Endothelial cell (in vitro differentiated cells): ENCODE data around the gene ARHGAP8. TPM values are rescaled to one million over a fixed set of nuclear protein-coding genes. Genes with fewer than 3 reads are reported as not detected.

ENCODE experiments used
- DNase-seq: peaks from one replicate; pipeline ENCODE4 v3.0.0; 2021; ENCODE audit warnings: low spot score
- H3K27ac Mint-ChIP-seq: one replicate; pipeline ENCODE4 v1.8.0; 2021; ENCODE audit warnings: mixed read lengths, inconsistent platforms; ENCODE audit not compliant: unreplicated experiment
- H3K27me3 Mint-ChIP-seq: one replicate; pipeline ENCODE4 v1.8.0; 2021; ENCODE audit warnings: mild to moderate bottlenecking, moderate library complexity, mixed read lengths, inconsistent platforms; ENCODE audit not compliant: unreplicated experiment
- H3K36me3 Mint-ChIP-seq: one replicate; pipeline ENCODE4 v1.8.0; 2021; ENCODE audit warnings: mild to moderate bottlenecking, low read depth, mixed read lengths, inconsistent platforms; ENCODE audit not compliant: unreplicated experiment
- H3K4me1 Mint-ChIP-seq: one replicate; pipeline ENCODE4 v1.8.0; 2021; ENCODE audit warnings: mild to moderate bottlenecking, mixed read lengths, inconsistent platforms; ENCODE audit not compliant: unreplicated experiment
- H3K4me3 Mint-ChIP-seq: one replicate; pipeline ENCODE4 v1.8.0; 2021; ENCODE audit warnings: mild to moderate bottlenecking, mixed read lengths, inconsistent platforms; ENCODE audit not compliant: unreplicated experiment
- H3K9me3 Mint-ChIP-seq: one replicate; pipeline ENCODE4 v1.8.0; 2021; ENCODE audit warnings: mixed read lengths, inconsistent platforms; ENCODE audit not compliant: unreplicated experiment
- total RNA-seq: library from RNA; stranded (reverse); fragmentation: NEBNext Ultra II Directional; extraction: Animal tissue kit (Norgen Biotek cat#: 25700); gene quantifications from one replicate; pipeline ENCODE4 v1.2.1, GENCODE V29; 2021; ENCODE audit not compliant: unreplicated experiment
- TF ChIP-seq, protein P1 (sequence below): fragments of 200-600 bp; sonication (generic); IDR thresholded peaks from one replicate; pipeline ENCODE4 v1.5.0; 2021; ENCODE audit warnings: antibody characterized with exemption; ENCODE audit not compliant: unreplicated experiment

The ARHGAP8 gene
- total RNA-seq, 1 donor from 2014 or later = 0.80 TPM

DNA sequence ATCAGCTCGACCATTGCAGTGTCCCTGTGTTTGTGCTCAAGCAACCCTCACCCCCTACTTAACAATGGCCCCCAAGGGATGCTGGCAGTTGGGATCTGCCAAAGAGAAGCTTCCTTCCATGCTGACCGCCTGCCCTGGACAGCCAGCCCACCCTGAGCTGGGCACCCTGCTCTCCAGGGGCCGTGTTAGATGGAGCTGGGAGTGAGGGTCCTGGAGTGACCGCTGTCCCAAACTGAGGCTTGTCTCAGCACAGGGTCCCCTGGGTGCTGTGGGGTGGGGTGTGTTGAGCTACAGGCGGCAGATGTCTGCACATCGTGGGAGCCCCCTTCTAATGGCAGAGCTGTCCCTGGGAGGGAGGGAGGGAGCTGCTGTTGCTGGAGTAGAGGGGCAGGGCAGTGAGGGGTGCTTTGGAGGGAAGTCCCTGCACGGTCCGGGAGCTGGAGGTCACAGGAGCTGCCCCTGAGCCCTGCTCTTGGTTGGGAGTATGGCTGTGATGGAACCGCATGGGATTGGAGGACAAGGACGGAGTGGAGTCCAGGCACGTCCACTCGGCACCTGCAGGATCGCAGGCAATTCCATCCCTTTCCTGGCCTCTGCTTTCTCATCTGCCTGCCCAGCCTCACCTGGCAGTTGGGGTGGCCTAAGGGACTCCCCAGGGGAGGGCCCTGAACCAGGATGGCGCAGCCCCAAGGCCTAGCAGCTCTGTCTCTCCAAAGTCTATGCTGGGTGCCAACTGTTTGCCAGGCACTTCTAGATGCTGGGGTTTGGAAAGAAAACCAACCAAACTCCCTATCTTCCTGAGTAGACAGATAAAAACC, 126.3 kb downstream of the ARHGAP8 start:
- DNase-seq = no peak
- Mint-ChIP-seq H3K27me3 (peaks cover 1% of the 10 kb centered on the region), H3K4me3 (no peak overlapping the region), H3K27ac (no peak overlapping the region), H3K9me3 (peaks cover 4% of the 10 kb centered on the region), H3K4me1 (no peaks in the 10 kb centered on the region), H3K36me3 (peaks cover 10% of the 10 kb centered on the region)
- TF ChIP-seq, protein P1, sequence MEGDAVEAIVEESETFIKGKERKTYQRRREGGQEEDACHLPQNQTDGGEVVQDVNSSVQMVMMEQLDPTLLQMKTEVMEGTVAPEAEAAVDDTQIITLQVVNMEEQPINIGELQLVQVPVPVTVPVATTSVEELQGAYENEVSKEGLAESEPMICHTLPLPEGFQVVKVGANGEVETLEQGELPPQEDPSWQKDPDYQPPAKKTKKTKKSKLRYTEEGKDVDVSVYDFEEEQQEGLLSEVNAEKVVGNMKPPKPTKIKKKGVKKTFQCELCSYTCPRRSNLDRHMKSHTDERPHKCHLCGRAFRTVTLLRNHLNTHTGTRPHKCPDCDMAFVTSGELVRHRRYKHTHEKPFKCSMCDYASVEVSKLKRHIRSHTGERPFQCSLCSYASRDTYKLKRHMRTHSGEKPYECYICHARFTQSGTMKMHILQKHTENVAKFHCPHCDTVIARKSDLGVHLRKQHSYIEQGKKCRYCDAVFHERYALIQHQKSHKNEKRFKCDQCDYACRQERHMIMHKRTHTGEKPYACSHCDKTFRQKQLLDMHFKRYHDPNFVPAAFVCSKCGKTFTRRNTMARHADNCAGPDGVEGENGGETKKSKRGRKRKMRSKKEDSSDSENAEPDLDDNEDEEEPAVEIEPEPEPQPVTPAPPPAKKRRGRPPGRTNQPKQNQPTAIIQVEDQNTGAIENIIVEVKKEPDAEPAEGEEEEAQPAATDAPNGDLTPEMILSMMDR = no peak

DNA sequence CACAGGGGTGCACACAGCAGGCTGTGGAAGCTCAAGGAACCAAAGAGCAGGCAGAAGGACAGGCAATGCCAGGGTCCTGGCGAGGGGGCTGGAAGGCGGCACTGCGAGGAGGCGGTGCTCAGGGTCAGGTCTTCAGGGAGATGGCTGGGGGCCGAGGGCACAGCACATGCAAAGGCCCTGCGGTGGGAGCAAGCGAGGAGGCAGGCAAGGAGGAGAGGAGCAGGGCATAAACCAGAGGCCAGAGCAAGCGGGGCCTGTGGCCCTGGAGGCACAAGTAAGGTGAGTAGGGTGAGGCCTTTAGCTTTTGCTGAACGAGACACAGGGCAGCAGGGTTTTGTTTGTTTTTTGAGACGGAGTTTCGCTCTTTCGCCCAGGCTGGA, 126.9 kb downstream of the ARHGAP8 start:
- Mint-ChIP-seq H3K4me3 (no peak overlapping the region), H3K27ac (no peak overlapping the region), H3K4me1 (no peaks in the 10 kb centered on the region), H3K9me3 (peaks cover 4% of the 10 kb centered on the region), H3K36me3 (peaks cover 10% of the 10 kb centered on the region), H3K27me3 (peaks cover 1% of the 10 kb centered on the region)
- TF ChIP-seq, protein P1 = no peak
- DNase-seq = no peak

DNA sequence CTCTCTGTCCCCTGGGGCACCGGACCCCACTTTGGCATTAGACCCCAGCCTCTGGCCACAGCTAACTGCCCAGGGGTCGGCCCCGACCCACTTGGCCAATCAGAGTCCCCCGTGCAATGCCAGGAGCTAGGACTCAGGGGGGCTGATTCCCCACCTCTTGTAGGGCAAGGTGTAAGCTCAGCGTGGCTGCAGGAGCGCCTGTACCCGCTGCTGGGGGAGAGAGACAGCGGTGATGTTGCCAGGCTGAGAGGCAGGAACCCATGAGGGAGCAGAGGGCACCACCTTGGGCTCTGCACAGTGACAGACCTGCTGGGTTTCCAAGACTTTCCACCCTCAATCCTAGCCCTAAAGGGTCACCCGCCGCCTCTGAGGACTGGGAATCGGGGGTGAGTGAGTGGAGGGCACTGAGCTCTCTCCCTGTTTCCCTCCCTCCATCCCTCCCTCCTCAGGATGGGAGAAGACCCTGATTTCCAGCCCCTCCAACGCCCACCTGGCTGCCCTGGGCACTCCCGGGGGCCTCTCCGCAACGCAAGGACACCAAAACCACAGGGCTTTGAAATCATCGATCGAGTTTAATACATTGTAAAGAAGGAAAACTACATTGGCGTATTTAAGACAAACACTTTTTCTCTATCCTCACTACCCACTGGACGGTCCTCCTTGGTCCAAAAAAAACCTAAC, 128.4 kb downstream of the ARHGAP8 start:
- H3K27me3 Mint-ChIP-seq = peaks cover 1% of the 10 kb centered on the region
- H3K36me3 Mint-ChIP-seq = peaks cover 10% of the 10 kb centered on the region
- no peak for DNase-seq
- H3K9me3 Mint-ChIP-seq = peaks cover 4% of the 10 kb centered on the region
- H3K4me3 Mint-ChIP-seq = no peak overlapping the region
- TF ChIP-seq, protein P1 = no peak
- H3K27ac Mint-ChIP-seq = no peak overlapping the region
- H3K4me1 Mint-ChIP-seq = no peaks in the 10 kb centered on the region

DNA sequence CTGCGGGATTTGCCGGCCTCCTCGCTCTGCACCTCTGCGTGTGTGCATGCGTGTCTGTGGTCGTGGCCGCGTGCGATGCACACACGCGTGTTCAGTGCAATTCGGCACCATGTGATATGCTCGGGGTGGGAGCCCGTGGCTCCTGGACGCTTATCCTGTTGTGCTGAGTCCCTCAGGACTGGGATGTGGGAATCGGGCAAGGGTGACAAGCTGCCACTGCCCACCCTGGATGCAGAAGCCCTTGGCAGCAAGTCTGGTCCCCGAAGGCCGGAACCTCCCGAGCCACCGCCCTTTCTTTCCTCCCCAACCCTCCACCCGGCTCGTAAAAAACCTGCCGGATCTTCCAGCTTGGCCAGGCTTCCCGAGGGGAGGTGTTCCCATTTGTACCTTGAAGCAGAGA, 129.2 kb downstream of the ARHGAP8 start:
- peaks cover 1% of the 10 kb centered on the region for H3K27me3 Mint-ChIP-seq
- TF ChIP-seq, protein P1 = no peak
- H3K36me3 Mint-ChIP-seq = peaks cover 7% of the 10 kb centered on the region
- no peak for DNase-seq
- no peak overlapping the region for H3K27ac Mint-ChIP-seq
- no peaks in the 10 kb centered on the region for H3K4me1 Mint-ChIP-seq
- H3K4me3 Mint-ChIP-seq = no peak overlapping the region
- H3K9me3 Mint-ChIP-seq = peaks cover 4% of the 10 kb centered on the region
